HepG2 (cell line): ENCODE data around the gene MBOAT7. TPM values are rescaled to one million over a fixed set of nuclear protein-coding genes. Genes with fewer than 3 reads are reported as not detected.

Source experiments
- ATAC-seq: fragments of 200-7000 bp; cut with Tn5 transposase; 3 replicates; pipeline ENCODE4 v1.9.1; 2020; ENCODE audit warnings: mild to moderate bottlenecking, moderate library complexity
- BruUV-seq: library from RNA; stranded (reverse); fragments of 400-500 nt; replicated peaks from 2 replicates; lab custom pipeline; 2021; lab: Mats Ljungman, UMichigan
- CTCF ChIA-PET: fragments of 300-600 bp; formaldehyde crosslinking; extraction: SDS; loops from one replicate; lab custom pipeline; 2021; ENCODE audit warnings: low total read pairs, inconsistent platforms, low intra/inter-chr PET ratio; lab: Yijun Ruan, JAX
- POLR2A ChIA-PET: fragments of 350-600 bp; sonication (Branson Sonifier 250); formaldehyde crosslinking; loops from one replicate; lab custom pipeline; 2020; ENCODE audit warnings: antibody characterized with exemption, inconsistent platforms; lab: Yijun Ruan, JAX
- DNase-seq: peaks from one replicate; pipeline ENCODE4 v3.0.0-alpha.2; 2015; ENCODE audit warnings: low spot score
- FAIRE-seq: peaks from 3 replicates; lab custom pipeline; 2011; peaks lifted over from hg19 to GRCh38; lab: Jason Lieb, UNC
- H2AFZ ChIP-seq: one replicate; pipeline ENCODE4 v1.6.1; 2011; ENCODE audit warnings: low read length, inconsistent platforms
- H3K27ac ChIP-seq: fragments of 300-600 bp; 3 replicates; pipeline ENCODE4 v1.8.0; 2011; ENCODE audit warnings: mixed run types, mild to moderate bottlenecking, mixed read lengths, low read length, inconsistent platforms; ENCODE audit not compliant: insufficient read depth; ENCODE audit errors: extremely low read length
- H3K27me3 ChIP-seq, 2 experiments: fragments of 200-600 bp in 1 of 2; 2 replicates in 1 of 2; 3 replicates in 1 of 2; pipeline versions ENCODE4 v1.6.0 to v1.8.0; 2011; ENCODE audit warnings: low read length in 2 of 2, mild to moderate bottlenecking in 2 of 2, moderate library complexity in 2 of 2, inconsistent platforms in 1 of 2; ENCODE audit not compliant: insufficient read depth in 2 of 2, control insufficient read depth in 1 of 2
- H3K36me3 ChIP-seq, 2 experiments: fragments of 200-600 bp in 1 of 2; replicated peaks in 1 of 2; 2 replicates in 1 of 2; 3 replicates in 1 of 2; pipeline versions ENCODE4 v1.5.1 to v1.8.0; 2011; ENCODE audit warnings: low read length in 2 of 2, inconsistent platforms in 1 of 2; ENCODE audit not compliant: insufficient read depth in 2 of 2, control insufficient read depth in 1 of 2
- H3K4me1 ChIP-seq: 2 replicates; pipeline ENCODE4 v1.5.1; 2012; ENCODE audit warnings: low read length, inconsistent platforms; ENCODE audit not compliant: insufficient read depth
- H3K4me2 ChIP-seq: 2 replicates; pipeline ENCODE4 v1.6.0; 2011; ENCODE audit warnings: low read depth, low read length, inconsistent platforms
- H3K4me3 ChIP-seq, 3 experiments: fragments of 200-600 bp in 1 of 3; sonication (generic), shearing (Covaris generic) in 1 of 3; replicated peaks in 1 of 3; 2 replicates each; pipeline ENCODE4 v1.5.1; 2011 to 2016; ENCODE audit warnings: low read length in 3 of 3, inconsistent platforms in 2 of 3, low read depth in 2 of 3, mild to moderate bottlenecking in 2 of 3, control low read depth in 1 of 3, mixed read lengths in 1 of 3; ENCODE audit not compliant: insufficient read depth in 1 of 3
- H3K79me2 ChIP-seq: one replicate; pipeline ENCODE4 v1.6.1; 2011; ENCODE audit warnings: low read length, inconsistent platforms; ENCODE audit not compliant: insufficient read depth
- H3K9ac ChIP-seq: 2 replicates; pipeline ENCODE4 v1.6.0; 2011; ENCODE audit warnings: mild to moderate bottlenecking, low read depth, low read length, inconsistent platforms; ENCODE audit not compliant: insufficient read depth
- H3K9me3 ChIP-seq: 2 replicates; pipeline ENCODE4 v1.5.1; 2012; ENCODE audit warnings: mild to moderate bottlenecking, low read length
- H4K20me1 ChIP-seq: 2 replicates; pipeline ENCODE4 v1.6.0; 2011; ENCODE audit warnings: inconsistent platforms, mild to moderate bottlenecking, low read length, moderate library complexity; ENCODE audit not compliant: insufficient read depth
- AGO2 ChIP-seq: fragments of 200-400 bp; formaldehyde crosslinking; optimal IDR thresholded peaks from 2 replicates; pipeline ENCODE3; 2017; ENCODE audit warnings: mild to moderate bottlenecking, low read depth, low read length, moderate library complexity
- RBFOX2 ChIP-seq: fragments of 200-400 bp; formaldehyde crosslinking; IDR thresholded peaks from 2 replicates; pipeline ENCODE4 v1.6.1; 2017; ENCODE audit warnings: low read depth, mild to moderate bottlenecking, low read length
- TRIM24 ChIP-seq: sonication (generic); formaldehyde crosslinking; IDR thresholded peaks from 2 replicates; pipeline ENCODE4 v1.8.0; 2022; ENCODE audit warnings: mild to moderate bottlenecking, missing genetic modification reagents
- ZKSCAN1 ChIP-seq: fragments of 150-350 bp; IDR thresholded peaks from 2 replicates; pipeline ENCODE4 v1.6.1; 2014; ENCODE audit warnings: low read length
- ZNF143 ChIP-seq: sonication (generic); formaldehyde crosslinking; IDR thresholded peaks from 2 replicates; pipeline ENCODE4 v1.4.0; 2020; ENCODE audit warnings: missing genetic modification reagents
- ZNF687 ChIP-seq: sonication (generic); formaldehyde crosslinking; IDR thresholded peaks from 2 replicates; pipeline ENCODE4 v1.5.1; 2020; ENCODE audit warnings: mild to moderate bottlenecking, missing genetic modification reagents, moderate library complexity
- ZSCAN22 ChIP-seq: sonication (generic); formaldehyde crosslinking; IDR thresholded peaks from 2 replicates; pipeline ENCODE4 v1.4.0; 2020; ENCODE audit warnings: mild to moderate bottlenecking, missing genetic modification reagents
- WGBS: methylation state at CpG from one replicate; pipeline ENCODE4 v1.1.6; 2017; ENCODE audit warnings: low lambda C conversion rate; 5-methylcytosine and 5-hydroxymethylcytosine counted together
- in situ Hi-C: cut with HindIII; loops from 2 replicates; pipeline ENCODE4 v1.10.0; 2017; ENCODE audit warnings: low pct_unique_long_range_greater_than_20kb; ENCODE audit not compliant: extremely low pct_ligation_motif_present
- intact Hi-C: fragments of 100-400 bp; cut with micrococcal nuclease; formaldehyde crosslinking; loops from one replicate; pipeline ENCODE4 v1.10.0; 2022; ENCODE audit not compliant: unreplicated experiment
- polyA plus RNA-seq, 8 experiments: library from polyadenylated mRNA; depleted of rRNA in 3 of 8; stranded (reverse) in 7 of 8; unstranded in 1 of 8; fragments of >200 nt; fragmentation: Illumina TruSeq in 4 of 8; extraction: Trizol in 4 of 8; gene quantifications; 2 replicates each; pipeline versions ENCODE4 v1.2.1 to v1.2.3, GENCODE V29; 2011 to 2016; ENCODE audit warnings: low read depth in 4 of 8, missing spikeins in 1 of 8, mixed read lengths in 1 of 8; ENCODE audit not compliant: insufficient read depth in 1 of 8
- total RNA-seq, 5 experiments: library from RNA; depleted of rRNA; stranded (reverse); fragments of >200 nt; fragmentation: Illumina TruSeq; extraction: Trizol; gene quantifications; 2 replicates each; pipeline ENCODE4 v1.2.3, GENCODE V29; 2016; ENCODE audit warnings: low read depth in 1 of 5

Gene MBOAT7
- total and polyA plus RNA-seq, 2 of the 13 experiments (the other 11 are each of a cell fraction or from before 2014, with no cell fraction given): 22.2 to 25.5 TPM

- 0 out of 2 replicates have a peak, but pooled peaks have one; percentile 10 for TF ChIP-seq ZNF687 (CRISPR knock-in tag)
- TF ChIP-seq ZNF143 (CRISPR knock-in tag): peak; percentile 97
Observed at GRCh38 chr19:54178581-54179261, 10.7 kb downstream of the MBOAT7 start (continued).

- Histone ChIP-seq H3K27me3 (no peaks in the 10 kb centered on the region), H3K9me3 (no peaks in the 10 kb centered on the region), H3K9ac (no peak overlapping the region), H3K4me3 (no peak overlapping the region), H3K4me1 (peaks cover 7% of the 10 kb centered on the region; the same call in 1 of the 2 replicates), H4K20me1 (no peaks in the 10 kb centered on the region)
- 91% methylated on average over 4 of the region's 25 CpGs for WGBS
- in situ Hi-C loops: no loop called here
- TF ChIP-seq TRIM24 (CRISPR knock-in tag): no peak
- peak; percentile 74 for TF ChIP-seq AGO2
- 0 out of 2 replicates have a peak, but pooled peaks have one; percentile 21 for TF ChIP-seq RBFOX2
- TF ChIP-seq ZSCAN22: peak; percentile 88
- TF ChIP-seq ZKSCAN1: no peak
- TF ChIP-seq, all 625 proteins: peak for 3
- ATAC-seq: peak; percentile 21
- Histone ChIP-seq H3K79me2 (no peaks in the 10 kb centered on the region), H3K36me3 (peaks cover 0 to 5% of the 10 kb centered on the region in 2 experiments; a peak in 3 of 5 replicates), H2AFZ (no peak overlapping the region), H3K27ac (no peak overlapping the region), H3K4me2 (no peak overlapping the region)
- no peak for DNase-seq
- intact Hi-C loops: no loop called here
- POLR2A ChIA-PET: interaction anchor here (1.7 to 1.8 kb wide), 2 partner anchors 14 to 15 kb away, joined by 3 to 11 read pairs; partner anchors contain the start of gene MBOAT7
- BruUV-seq: no TSS peak
- CTCF ChIA-PET: no interaction called here
- FAIRE-seq: no peak
Observed at GRCh38 chr19:54173951-54174834, 15.2 kb downstream of the MBOAT7 start.
